Measurements from ENCODE around the gene NLGN2.

NLGN2 gene

GRCh38 chr17:7406235-7406825 is 1.3 kb upstream of the NLGN2 start:
- Histone ChIP-seq H3K27me3 (ENCODE audit: insufficient read depth, low read length) (peaks cover 9% of the 10 kb centered on the region), H3K36me3 (ENCODE audit: insufficient read depth, low read length) (no peaks in the 10 kb centered on the region), H3F3A (ENCODE audit: insufficient read depth, low read length) (0 out of 2 replicates have a peak, but pooled peaks cover 3% of the 10 kb centered on the region), H3K27ac (ENCODE audit: low read depth, low read length, poor library complexity, severe bottlenecking) (no peak overlapping the region), H3K4me2 (ENCODE audit: low read length) (no peak overlapping the region), H2AFZ (ENCODE audit: low read length) (no peak overlapping the region), H4K20me1 (ENCODE audit: insufficient read depth, low read length) (no peaks in the 10 kb centered on the region), H3K9me3 (ENCODE audit: low read length) (no peaks in the 10 kb centered on the region), H3K9me2 (ENCODE audit: low read depth, low read length) (no peaks in the 10 kb centered on the region), H3K4me1 (ENCODE audit: insufficient read depth, low read length, severe bottlenecking) (peaks cover 15% of the 10 kb centered on the region), H3K9ac (ENCODE audit: low read length) (no peak overlapping the region), H3K4me3 (ENCODE audit: low read depth, low read length, poor library complexity, severe bottlenecking) (no peak overlapping the region), H3K79me2 (ENCODE audit: insufficient read depth, low read length) (no peaks in the 10 kb centered on the region)
- TF ChIP-seq, protein P1, sequence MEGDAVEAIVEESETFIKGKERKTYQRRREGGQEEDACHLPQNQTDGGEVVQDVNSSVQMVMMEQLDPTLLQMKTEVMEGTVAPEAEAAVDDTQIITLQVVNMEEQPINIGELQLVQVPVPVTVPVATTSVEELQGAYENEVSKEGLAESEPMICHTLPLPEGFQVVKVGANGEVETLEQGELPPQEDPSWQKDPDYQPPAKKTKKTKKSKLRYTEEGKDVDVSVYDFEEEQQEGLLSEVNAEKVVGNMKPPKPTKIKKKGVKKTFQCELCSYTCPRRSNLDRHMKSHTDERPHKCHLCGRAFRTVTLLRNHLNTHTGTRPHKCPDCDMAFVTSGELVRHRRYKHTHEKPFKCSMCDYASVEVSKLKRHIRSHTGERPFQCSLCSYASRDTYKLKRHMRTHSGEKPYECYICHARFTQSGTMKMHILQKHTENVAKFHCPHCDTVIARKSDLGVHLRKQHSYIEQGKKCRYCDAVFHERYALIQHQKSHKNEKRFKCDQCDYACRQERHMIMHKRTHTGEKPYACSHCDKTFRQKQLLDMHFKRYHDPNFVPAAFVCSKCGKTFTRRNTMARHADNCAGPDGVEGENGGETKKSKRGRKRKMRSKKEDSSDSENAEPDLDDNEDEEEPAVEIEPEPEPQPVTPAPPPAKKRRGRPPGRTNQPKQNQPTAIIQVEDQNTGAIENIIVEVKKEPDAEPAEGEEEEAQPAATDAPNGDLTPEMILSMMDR (IDR thresholded peaks at IDR 0.05; ENCODE audit: low read length) = no peak
- TF ChIP-seq EZH2 (IDR thresholded peaks at IDR 0.05; ENCODE audit: borderline replicate concordance, low read length) = no peak

DNA sequence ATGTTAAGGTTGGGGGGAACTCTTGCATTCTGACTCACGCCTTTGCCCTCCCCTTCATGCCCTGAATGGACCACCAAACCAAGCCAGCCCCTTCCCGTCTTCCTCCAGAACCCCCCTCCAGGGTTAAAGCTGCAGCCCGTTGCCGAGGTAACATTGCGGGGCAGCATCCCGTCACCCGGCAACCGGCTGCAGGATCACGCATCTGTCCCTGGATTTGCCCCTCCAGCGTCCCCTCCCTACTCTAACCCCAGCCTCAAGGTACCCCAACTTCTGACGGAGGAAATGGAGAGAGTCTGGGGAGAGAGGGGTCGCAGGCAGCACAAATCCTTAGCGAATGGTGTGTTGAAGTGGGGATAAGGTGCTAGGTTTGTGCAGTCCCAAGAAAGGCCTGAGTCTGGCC is 563 bp upstream of the NLGN2 start:
- no peak for TF ChIP-seq EZH2 (IDR thresholded peaks at IDR 0.05; ENCODE audit: borderline replicate concordance, low read length)
- TF ChIP-seq, protein P1 (IDR thresholded peaks at IDR 0.05; ENCODE audit: low read length) = no peak
- Histone ChIP-seq H3K4me1 (ENCODE audit: insufficient read depth, low read length, severe bottlenecking) (peaks cover 15% of the 10 kb centered on the region), H3K36me3 (ENCODE audit: insufficient read depth, low read length) (no peaks in the 10 kb centered on the region), H3K9me2 (ENCODE audit: low read depth, low read length) (no peaks in the 10 kb centered on the region), H3K27ac (ENCODE audit: low read depth, low read length, poor library complexity, severe bottlenecking) (no peak overlapping the region), H4K20me1 (ENCODE audit: insufficient read depth, low read length) (no peaks in the 10 kb centered on the region), H3K9me3 (ENCODE audit: low read length) (no peaks in the 10 kb centered on the region), H2AFZ (ENCODE audit: low read length) (no peak overlapping the region), H3K4me3 (ENCODE audit: low read depth, low read length, poor library complexity, severe bottlenecking) (no peak overlapping the region), H3K79me2 (ENCODE audit: insufficient read depth, low read length) (no peaks in the 10 kb centered on the region), H3K27me3 (ENCODE audit: insufficient read depth, low read length) (peaks cover 9% of the 10 kb centered on the region), H3F3A (ENCODE audit: insufficient read depth, low read length) (0 out of 2 replicates have a peak, but pooled peaks cover 3% of the 10 kb centered on the region), H3K9ac (ENCODE audit: low read length) (no peak overlapping the region), H3K4me2 (ENCODE audit: low read length) (no peak overlapping the region)

DNA sequence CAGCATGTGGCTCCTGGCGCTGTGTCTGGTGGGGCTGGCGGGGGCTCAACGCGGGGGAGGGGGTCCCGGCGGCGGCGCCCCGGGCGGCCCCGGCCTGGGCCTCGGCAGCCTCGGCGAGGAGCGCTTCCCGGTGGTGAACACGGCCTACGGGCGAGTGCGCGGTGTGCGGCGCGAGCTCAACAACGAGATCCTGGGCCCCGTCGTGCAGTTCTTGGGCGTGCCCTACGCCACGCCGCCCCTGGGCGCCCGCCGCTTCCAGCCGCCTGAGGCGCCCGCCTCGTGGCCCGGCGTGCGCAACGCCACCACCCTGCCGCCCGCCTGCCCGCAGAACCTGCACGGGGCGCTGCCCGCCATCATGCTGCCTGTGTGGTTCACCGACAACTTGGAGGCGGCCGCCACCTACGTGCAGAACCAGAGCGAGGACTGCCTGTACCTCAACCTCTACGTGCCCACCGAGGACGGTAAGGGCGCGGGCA is 645 bp downstream of the NLGN2 start:
- no peaks in the 10 kb centered on the region for H3K9me3 ChIP-seq (ENCODE audit: low read length)
- no peaks in the 10 kb centered on the region for H3K36me3 ChIP-seq (ENCODE audit: insufficient read depth, low read length)
- H3K27me3 ChIP-seq (ENCODE audit: insufficient read depth, low read length) = peaks cover 9% of the 10 kb centered on the region
- H3K4me3 ChIP-seq (ENCODE audit: low read depth, low read length, poor library complexity, severe bottlenecking) = no peak overlapping the region
- peaks cover 9% of the 10 kb centered on the region for H3K4me1 ChIP-seq (ENCODE audit: insufficient read depth, low read length, severe bottlenecking)
- H2AFZ ChIP-seq (ENCODE audit: low read length) = no peak overlapping the region
- no peaks in the 10 kb centered on the region for H3K9me2 ChIP-seq (ENCODE audit: low read depth, low read length)
- TF ChIP-seq, protein P1 (IDR thresholded peaks at IDR 0.05; ENCODE audit: low read length) = no peak
- TF ChIP-seq EZH2 (IDR thresholded peaks at IDR 0.05; ENCODE audit: borderline replicate concordance, low read length) = no peak
- no peak overlapping the region for H3K4me2 ChIP-seq (ENCODE audit: low read length)
- 0 out of 2 replicates have a peak, but pooled peaks cover 3% of the 10 kb centered on the region for H3F3A ChIP-seq (ENCODE audit: insufficient read depth, low read length)
- no peaks in the 10 kb centered on the region for H4K20me1 ChIP-seq (ENCODE audit: insufficient read depth, low read length)
- no peak overlapping the region for H3K27ac ChIP-seq (ENCODE audit: low read depth, low read length, poor library complexity, severe bottlenecking)
- no peak overlapping the region for H3K9ac ChIP-seq (ENCODE audit: low read length)
- no peaks in the 10 kb centered on the region for H3K79me2 ChIP-seq (ENCODE audit: insufficient read depth, low read length)

Data from OCI-LY1 (cell line).